DND-41 (cell line): ENCODE data around the gene COL4A2.

Experiments
- ATAC-seq: fragments of 200-7000 bp; cut with Tn5 transposase; 3 replicates; pipeline ENCODE4 v1.9.1; 2021; ENCODE audit warnings: low read depth; ENCODE audit not compliant: insufficient read depth
- DNase-seq: peaks from one replicate; pipeline ENCODE4 v3.0.0-alpha.2; 2020
- H2AFZ ChIP-seq: 2 replicates; pipeline ENCODE4 v1.6.0; 2012; ENCODE audit warnings: low read depth, low read length
- H3K27ac ChIP-seq: 2 replicates; pipeline ENCODE4 v1.5.1; 2012; ENCODE audit warnings: low read length, inconsistent platforms
- H3K27me3 ChIP-seq: fragments of 200-600 bp; sonication (generic); 2 replicates; pipeline ENCODE4 v1.6.0; 2012; ENCODE audit warnings: low read length, mild to moderate bottlenecking, inconsistent platforms; ENCODE audit not compliant: insufficient read depth, poor library complexity
- H3K36me3 ChIP-seq: 2 replicates; pipeline ENCODE4 v1.5.1; 2012; ENCODE audit warnings: low read length, inconsistent platforms; ENCODE audit not compliant: insufficient read depth
- H3K4me1 ChIP-seq: 2 replicates; pipeline ENCODE4 v1.5.1; 2012; ENCODE audit warnings: mild to moderate bottlenecking, low read length; ENCODE audit not compliant: insufficient read depth
- H3K4me2 ChIP-seq: 2 replicates; pipeline ENCODE4 v1.6.0; 2012; ENCODE audit warnings: mild to moderate bottlenecking, moderate library complexity, low read length, inconsistent platforms; ENCODE audit not compliant: insufficient read depth
- H3K4me3 ChIP-seq, 2 experiments: fragments of 200-600 bp in 1 of 2; shearing (Covaris generic) in 1 of 2; 2 replicates each; pipeline ENCODE4 v1.5.1; 2012 to 2016; ENCODE audit warnings: inconsistent platforms in 2 of 2, low read length in 2 of 2, mild to moderate bottlenecking in 2 of 2, low read depth in 1 of 2, moderate library complexity in 1 of 2
- H3K79me2 ChIP-seq: 2 replicates; pipeline ENCODE4 v1.6.0; 2012; ENCODE audit warnings: low read length, inconsistent platforms; ENCODE audit not compliant: insufficient read depth
- H3K9ac ChIP-seq: 2 replicates; pipeline ENCODE4 v1.6.0; 2012; ENCODE audit warnings: low read depth, mild to moderate bottlenecking, inconsistent platforms, low read length, moderate library complexity
- H3K9me3 ChIP-seq: 2 replicates; pipeline ENCODE4 v1.5.1; 2012; ENCODE audit warnings: low read length, moderate library complexity, mild to moderate bottlenecking, inconsistent platforms; ENCODE audit not compliant: insufficient read depth, severe bottlenecking
- H4K20me1 ChIP-seq: 2 replicates; pipeline ENCODE4 v1.6.0; 2012; ENCODE audit warnings: low read length; ENCODE audit not compliant: insufficient read depth
- EZH2 ChIP-seq: IDR thresholded peaks from 3 replicates; pipeline ENCODE4 v1.6.1; 2012; ENCODE audit warnings: borderline replicate concordance, low read depth, mild to moderate bottlenecking, moderate library complexity, low read length, inconsistent platforms; ENCODE audit not compliant: severe bottlenecking
- TF ChIP-seq, protein P1 (sequence below): IDR thresholded peaks from 2 replicates; pipeline ENCODE4 v1.5.1; 2012; ENCODE audit warnings: borderline replicate concordance, low read length, moderate library complexity, mild to moderate bottlenecking; ENCODE audit not compliant: poor library complexity, severe bottlenecking; ENCODE audit errors: extremely low read depth

The COL4A2 gene

DNA sequence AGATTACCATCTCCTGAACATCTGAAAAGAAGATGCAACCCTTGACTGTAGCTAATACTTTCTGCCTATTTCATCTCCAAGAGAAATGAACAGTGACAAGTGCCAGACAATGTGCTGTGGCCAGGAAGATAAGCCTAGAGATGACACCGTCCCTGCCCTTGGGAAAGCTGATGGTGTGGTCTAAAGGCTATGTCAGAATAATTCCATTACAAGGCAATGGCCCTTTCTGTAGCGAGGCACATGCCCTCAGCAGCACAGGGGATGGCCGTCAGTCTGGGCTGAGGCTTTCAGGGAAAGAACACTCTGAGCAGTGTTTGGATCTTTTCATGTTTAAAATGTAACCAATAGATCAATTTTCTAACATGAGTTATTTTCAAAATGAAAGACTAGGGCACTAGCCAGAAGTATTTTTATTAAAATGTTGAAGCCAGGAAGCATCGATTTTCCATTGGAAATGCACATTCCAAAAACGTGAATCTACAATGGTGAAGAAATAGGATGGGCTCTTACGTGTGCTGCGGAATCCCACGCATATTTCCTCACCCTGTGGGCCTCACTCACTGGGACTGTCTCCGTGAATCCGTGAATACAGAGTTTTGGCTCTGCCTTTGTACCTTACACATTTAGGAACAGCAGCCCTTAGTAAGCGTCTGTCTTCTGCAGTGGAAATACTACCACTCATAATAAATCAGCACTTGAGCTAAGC is 22.2 kb upstream of the COL4A2 start:
- no peak overlapping the region for H3K9ac ChIP-seq
- H3K4me2 ChIP-seq = no peak overlapping the region
- no peak for DNase-seq
- peaks cover 45% of the 10 kb centered on the region for H3K27me3 ChIP-seq
- H3K4me1 ChIP-seq = no peaks in the 10 kb centered on the region
- H4K20me1 ChIP-seq = no peaks in the 10 kb centered on the region
- no peaks in the 10 kb centered on the region for H3K36me3 ChIP-seq
- H3K9me3 ChIP-seq = no peaks in the 10 kb centered on the region
- no peak overlapping the region for H3K4me3 ChIP-seq
- H3K79me2 ChIP-seq = no peaks in the 10 kb centered on the region
- no peak overlapping the region for H2AFZ ChIP-seq
- H3K27ac ChIP-seq = no peak overlapping the region
- ATAC-seq = no peak
- TF ChIP-seq EZH2 = no peak
- TF ChIP-seq, protein P1, sequence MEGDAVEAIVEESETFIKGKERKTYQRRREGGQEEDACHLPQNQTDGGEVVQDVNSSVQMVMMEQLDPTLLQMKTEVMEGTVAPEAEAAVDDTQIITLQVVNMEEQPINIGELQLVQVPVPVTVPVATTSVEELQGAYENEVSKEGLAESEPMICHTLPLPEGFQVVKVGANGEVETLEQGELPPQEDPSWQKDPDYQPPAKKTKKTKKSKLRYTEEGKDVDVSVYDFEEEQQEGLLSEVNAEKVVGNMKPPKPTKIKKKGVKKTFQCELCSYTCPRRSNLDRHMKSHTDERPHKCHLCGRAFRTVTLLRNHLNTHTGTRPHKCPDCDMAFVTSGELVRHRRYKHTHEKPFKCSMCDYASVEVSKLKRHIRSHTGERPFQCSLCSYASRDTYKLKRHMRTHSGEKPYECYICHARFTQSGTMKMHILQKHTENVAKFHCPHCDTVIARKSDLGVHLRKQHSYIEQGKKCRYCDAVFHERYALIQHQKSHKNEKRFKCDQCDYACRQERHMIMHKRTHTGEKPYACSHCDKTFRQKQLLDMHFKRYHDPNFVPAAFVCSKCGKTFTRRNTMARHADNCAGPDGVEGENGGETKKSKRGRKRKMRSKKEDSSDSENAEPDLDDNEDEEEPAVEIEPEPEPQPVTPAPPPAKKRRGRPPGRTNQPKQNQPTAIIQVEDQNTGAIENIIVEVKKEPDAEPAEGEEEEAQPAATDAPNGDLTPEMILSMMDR = no peak

GRCh38 chr13:110285991-110286832 is 20.9 kb upstream of the COL4A2 start:
- no peak overlapping the region for H3K9ac ChIP-seq
- no peak overlapping the region for H3K4me3 ChIP-seq
- no peak for TF ChIP-seq EZH2
- TF ChIP-seq, protein P1 = no peak
- H3K79me2 ChIP-seq = no peaks in the 10 kb centered on the region
- ATAC-seq = no peak
- no peaks in the 10 kb centered on the region for H3K36me3 ChIP-seq
- no peaks in the 10 kb centered on the region for H3K4me1 ChIP-seq
- H3K9me3 ChIP-seq = no peaks in the 10 kb centered on the region
- H4K20me1 ChIP-seq = no peaks in the 10 kb centered on the region
- H3K4me2 ChIP-seq = no peak overlapping the region
- peaks cover 48% of the 10 kb centered on the region for H3K27me3 ChIP-seq
- no peak overlapping the region for H3K27ac ChIP-seq
- H2AFZ ChIP-seq = no peak overlapping the region
- no peak for DNase-seq

- Histone ChIP-seq H3K27me3 (peaks cover 48% of the 10 kb centered on the region), H2AFZ (no peak overlapping the region), H3K4me2 (no peak overlapping the region), H3K36me3 (no peaks in the 10 kb centered on the region), H3K27ac (no peak overlapping the region), H3K79me2 (no peaks in the 10 kb centered on the region), H3K9ac (no peak overlapping the region), H3K4me3 (no peak overlapping the region), H3K4me1 (no peaks in the 10 kb centered on the region), H4K20me1 (no peaks in the 10 kb centered on the region), H3K9me3 (no peaks in the 10 kb centered on the region)
- DNase-seq (no peak), ATAC-seq (no peak)
- TF ChIP-seq, protein P1 = no peak
- TF ChIP-seq EZH2 = no peak
Measured at GRCh38 chr13:110286833-110287819, 20.0 kb upstream of the COL4A2 start.
